GM18868 (cell line): ENCODE measurements around the gene SEL1L.
"Not testable (repeated sequence)": the region's sequence is repeated elsewhere in the genome, so short reads cannot be mapped to it uniquely, and the experiment has no call there.

Experiments
- ATAC-seq: cut with Tn5 transposase; IDR thresholded peaks from one replicate; pipeline ENCODE4 v1.9.1; 2021; ENCODE audit warnings: mild to moderate bottlenecking, moderate library complexity; ENCODE audit not compliant: unreplicated experiment

Gene SEL1L

GRCh38 chr14:81529391-81529790, 4.3 kb downstream of the SEL1L start:
- ATAC-seq = no peak

- no peak for ATAC-seq
Observed at GRCh38 chr14:81525129-81525528, 8.5 kb downstream of the SEL1L start.

DNA sequence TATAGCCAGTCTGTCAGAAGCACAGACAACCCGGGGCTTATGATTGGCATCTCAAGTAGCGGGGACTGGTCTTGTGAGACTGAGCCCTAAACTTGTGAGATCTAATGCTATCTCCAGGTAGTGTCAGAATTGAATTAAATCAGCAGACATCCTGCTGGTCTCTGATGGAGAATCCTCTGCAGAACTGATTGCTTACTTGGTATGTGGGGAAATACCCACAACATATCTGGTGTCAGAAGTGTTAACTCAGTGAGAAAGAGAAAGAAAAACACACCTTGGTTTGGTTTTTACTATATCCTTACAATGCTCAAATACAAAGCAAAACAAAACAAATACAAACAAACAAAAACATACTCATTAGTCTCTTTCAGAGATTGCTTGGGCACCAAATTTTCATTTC, 10.0 kb downstream of the SEL1L start:
- ATAC-seq = peak; percentile 81

- ATAC-seq = no peak
Observed at GRCh38 chr14:81523016-81523415, 10.6 kb downstream of the SEL1L start.

DNA sequence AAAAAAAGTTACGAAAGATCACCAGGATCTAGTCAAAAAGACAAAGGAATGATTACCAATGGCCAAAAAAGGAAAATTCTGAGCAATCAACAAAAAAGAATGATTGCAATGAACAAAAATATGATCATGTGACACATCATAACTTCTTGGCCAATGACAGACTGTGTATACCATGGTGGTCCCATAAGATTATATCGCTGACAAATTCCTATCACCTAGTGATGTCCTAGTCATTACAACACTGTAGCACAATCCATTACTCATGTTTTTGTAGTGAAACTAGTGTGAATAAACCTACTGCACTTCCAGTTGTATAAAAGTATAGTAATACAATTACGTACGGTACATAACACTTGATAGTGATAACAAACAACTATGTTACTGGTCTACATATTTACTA, 12.3 kb downstream of the SEL1L start:
- no peak for ATAC-seq

DNA sequence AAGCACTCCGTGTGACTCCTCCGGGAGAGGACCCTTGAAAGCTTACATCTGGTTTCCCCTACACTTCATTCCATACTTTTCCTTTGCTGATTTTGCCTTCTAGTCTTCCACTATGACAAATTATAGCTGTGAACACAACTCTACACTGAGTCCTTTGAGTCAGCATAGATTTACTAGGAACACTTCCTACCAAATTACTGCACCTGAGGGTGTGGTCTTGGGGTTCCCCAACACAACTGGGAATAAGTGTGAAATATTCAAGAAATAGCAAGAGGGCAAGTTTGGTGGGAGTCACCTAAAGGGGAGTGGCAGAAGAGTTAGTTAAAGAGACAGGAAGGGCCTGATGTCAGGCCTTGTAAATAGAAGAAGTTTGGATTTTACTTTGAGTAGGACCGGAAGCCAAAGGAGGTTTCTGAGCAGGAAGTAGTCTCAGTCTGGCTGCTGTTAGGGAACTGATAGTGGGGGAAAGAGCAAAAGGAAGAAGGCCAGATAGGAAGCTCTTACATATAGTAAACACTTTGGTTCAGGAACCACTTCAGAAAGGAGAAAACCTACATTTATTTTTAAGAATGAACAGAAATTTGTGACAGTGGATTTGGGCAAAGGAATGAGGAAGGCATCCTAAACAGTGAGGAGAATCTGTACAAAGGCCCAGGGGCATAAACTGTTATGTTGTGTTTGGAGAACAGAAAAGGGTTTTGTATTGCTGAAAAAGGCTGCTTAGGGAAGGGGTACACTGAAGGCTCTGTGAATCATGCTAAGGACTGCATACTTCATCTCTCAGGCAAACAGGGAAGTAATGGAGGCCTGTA, 14.2 kb downstream of the SEL1L start:
- ATAC-seq = peak; percentile 81

DNA sequence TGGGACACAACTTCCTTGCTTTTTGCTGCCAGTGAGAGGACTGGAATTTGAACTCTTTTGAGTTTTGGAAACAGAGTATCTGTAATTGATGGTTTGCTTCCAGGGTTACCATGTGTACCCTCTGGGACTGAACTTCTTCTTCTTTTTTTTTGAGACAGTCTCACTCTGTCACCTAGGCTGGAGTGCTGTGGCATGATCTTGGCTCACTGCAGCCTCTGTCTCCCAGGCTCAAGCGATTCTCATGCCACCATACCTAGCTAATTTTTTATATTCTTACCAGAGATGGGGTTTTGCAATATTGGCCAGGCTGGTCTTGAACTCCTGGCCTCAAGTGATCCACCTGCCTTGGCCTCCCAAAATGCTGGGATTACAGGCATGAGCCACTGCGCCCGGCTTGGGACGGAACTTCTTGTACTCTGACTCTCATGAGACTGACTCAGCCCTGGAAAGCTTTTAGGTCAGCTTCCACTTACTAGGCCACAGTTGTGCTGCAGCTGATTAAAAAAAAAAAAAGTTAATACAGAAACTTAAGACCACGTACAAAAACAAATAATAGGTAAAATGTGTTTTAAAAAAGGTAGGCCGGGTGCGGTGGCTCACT, 15.8 kb downstream of the SEL1L start:
- no peak for ATAC-seq

DNA sequence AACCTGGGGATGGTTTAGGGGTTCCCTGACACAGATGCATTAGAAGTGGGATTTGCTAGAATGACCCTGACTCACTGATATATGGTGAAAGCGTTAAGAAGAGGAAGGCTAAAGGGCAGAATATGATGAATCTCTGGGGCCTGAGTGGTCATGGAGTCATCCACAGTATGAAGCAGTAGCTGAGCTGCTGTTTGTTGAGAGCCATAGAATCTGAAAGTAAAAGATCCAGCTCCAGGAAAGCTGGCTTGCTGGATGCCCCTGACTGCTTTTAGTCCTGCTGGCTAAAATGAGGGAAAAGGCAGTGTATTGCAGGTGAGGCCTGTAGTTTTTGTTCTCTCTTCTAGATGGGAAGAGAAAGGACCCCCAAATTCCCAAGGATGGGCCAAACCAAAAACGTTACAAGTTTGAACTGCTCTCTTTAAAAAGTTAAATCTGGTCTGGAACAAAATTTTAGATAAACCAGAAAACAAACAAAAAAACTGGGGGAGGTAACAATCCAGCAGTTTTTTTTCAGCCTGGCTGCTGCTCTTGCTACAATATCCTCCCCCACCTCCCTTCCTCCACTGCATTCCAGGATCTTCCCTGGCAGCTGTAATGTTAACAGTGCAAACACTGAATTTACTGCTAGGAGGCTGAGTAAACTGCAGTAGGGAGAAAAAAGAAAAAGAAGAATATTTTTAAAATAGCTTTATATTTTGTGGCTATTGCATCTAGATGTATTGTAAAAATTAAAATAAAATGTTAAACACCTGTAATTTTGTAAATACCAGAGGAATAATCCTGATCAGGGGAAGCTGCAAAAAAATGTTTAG, 16.5 kb downstream of the SEL1L start:
- ATAC-seq = no peak

DNA sequence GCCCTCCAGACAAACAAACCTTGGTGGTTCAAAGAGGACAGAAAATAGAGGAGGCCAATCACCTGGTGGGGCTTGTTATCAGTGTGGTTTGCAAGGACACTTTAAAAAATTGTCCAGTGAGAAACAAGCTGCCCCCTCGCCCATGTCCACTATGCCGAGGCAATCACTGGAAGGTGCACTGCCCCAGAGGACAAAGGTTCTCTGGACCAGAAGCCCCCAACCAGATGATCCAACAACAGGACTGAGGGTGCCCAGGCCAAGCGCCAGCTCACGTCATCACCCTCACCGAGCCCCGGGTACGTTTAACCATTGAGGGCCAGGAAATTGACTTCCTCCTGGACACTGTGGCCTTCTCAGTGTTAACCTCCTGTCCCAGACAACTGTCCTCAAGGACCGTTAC, 17.7 kb downstream of the SEL1L start:
- ATAC-seq = not testable (repeated sequence)

DNA sequence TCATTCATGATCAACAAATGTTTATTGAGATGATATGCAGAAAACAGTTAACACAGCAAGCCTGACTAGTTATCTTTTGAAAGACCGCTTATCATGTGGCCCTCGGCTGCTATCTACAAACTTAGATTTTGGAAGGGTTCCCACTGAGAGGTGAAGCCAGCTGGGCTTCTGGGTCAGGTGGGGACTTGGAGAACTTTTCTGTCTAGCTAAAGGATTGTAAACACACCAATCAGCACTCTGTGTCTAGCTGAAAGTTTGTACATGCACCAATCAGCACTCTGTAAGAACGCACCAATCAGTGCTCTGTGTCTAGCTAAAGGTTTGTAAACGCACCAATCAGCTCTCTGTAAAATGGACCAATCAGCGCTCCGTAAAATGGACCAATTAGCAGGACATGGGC, 20.8 kb downstream of the SEL1L start:
- ATAC-seq = not testable (repeated sequence)

DNA sequence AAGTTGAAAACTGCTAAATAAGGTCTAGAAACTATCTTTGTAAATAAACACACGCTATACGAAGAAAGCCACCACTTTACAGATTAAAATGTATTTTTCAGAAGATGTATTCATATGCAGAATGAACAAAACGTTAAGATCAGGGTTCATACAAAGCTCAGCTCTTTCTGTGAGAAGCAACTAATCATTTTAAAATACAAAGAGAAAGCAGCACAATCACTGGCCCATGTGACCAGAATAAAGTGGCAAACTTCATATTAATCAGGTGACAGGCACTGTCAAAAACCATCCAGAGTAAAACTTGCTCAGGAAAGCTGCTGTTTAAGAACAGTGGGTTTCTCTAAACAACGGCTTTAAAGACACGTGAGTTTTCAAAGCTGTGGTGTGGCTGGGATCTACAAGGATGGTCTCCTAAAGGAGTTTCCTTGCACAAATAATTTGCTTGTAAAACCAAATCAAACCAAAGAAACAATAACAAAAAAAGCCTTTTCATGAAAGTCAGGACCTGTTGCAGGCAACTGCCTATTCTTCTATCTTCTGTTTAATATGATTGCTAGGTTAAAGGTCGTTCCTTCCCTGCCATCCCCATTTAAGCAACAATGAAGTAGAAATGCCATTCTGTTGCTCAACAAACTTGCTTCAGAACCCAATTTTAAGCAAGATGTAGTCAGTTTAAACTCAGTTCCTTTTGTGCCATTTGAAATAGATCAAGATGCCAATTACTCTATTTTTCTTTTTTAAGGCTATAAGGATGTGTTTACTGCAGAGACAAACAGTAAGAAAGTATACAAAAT, 22.3 kb downstream of the SEL1L start:
- ATAC-seq = peak; percentile 52

- ATAC-seq = no peak
Observed at GRCh38 chr14:81509838-81510452, 23.7 kb downstream of the SEL1L start.

DNA sequence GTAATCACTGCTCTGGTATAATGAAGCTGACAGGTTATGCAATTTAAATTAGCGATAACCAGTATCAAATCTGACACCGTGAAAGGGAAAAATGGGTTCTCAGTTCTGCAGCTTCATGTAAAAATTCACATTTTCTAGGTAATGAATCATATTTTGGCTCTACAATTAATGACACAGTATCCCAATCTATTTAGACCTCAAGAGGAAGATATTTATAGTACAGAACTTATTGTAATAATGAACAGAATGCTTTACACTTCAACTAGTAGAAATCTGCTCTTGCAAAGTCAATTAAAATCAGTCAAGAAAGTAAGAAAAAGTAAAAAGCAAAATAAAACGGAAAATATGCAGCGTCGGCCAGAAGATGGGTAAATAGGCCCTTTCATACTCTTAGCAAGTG, 24.3 kb downstream of the SEL1L start:
- no peak for ATAC-seq

GRCh38 chr14:81506487-81506886, 27.2 kb downstream of the SEL1L start:
- no peak for ATAC-seq

DNA sequence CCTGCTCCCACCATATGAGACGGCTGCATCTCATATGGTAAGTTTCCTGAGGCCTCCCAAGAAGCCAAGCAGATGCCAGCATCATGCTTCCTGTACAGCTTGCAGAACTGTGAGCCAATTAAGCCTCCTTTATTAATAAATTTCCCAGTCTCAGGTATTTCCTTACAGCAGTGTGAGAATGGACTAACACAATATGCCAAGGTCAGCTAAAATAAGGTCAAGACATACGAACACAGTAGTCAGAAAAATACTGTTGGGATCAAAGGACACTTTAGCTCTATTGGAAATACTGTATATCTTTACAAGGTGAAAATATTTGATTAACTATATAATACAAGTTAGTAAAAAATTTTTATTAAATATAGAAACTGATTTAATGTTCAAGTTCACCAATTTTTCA, 28.8 kb downstream of the SEL1L start:
- no peak for ATAC-seq

DNA sequence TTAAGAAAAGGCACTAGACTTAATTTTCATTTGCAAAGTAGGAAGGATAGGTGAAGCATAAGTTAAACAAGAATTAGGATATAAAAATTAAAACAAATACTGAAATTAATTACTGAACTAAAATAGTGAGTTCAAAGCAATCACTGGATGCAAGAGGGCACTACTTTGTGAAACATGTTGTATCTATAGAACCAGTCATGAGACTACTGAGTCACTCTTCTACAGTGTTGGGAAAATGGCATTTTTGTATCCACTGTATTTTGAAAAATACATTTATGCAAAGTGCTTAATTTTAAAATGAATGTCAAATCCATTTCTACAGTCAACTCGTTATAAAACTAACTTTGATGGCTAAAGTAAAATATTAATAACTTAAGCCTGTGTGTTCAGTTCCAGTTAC, 47.9 kb downstream of the SEL1L start:
- no peak for ATAC-seq

DNA sequence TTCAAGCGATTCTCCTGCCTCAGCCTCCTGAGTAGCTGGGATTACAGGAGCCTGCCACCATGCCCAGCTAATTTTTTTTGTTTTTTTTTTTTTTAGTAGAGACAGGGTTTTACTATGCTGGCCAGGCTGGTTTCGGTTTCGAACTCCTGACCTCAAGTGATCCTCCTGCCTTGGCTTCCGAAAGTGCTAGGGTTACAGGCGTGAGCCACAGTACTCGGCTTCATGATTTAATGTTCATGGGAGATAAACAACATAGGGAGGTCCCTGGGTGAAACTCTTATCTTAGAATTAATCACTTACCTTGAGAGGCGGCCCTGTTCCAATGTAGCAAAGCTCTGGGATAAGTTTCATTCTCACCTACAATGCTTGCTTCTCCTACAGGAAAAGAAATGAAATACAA, 48.3 kb downstream of the SEL1L start:
- ATAC-seq = peak; percentile 73

DNA sequence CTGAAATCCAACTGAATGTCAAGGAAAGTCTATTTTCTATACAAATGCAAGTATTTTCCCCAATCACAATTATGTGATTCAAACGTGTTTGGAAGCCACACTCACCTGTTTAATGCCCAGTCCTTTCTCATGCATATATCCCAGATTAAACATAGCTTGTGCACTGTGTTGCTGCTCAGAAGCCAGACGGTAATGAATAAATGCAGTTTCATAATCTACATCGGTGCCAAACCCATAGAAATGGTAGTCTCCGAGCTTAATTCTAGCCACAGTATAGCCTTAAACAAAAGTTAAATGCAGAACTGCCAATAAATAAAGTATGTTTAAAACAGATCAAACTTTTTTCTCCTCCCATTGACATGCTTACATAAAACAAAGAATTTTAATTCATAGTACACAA, 49.5 kb downstream of the SEL1L start:
- no peak for ATAC-seq

GRCh38 chr14:81480741-81481140, 52.9 kb downstream of the SEL1L start:
- no peak for ATAC-seq

DNA sequence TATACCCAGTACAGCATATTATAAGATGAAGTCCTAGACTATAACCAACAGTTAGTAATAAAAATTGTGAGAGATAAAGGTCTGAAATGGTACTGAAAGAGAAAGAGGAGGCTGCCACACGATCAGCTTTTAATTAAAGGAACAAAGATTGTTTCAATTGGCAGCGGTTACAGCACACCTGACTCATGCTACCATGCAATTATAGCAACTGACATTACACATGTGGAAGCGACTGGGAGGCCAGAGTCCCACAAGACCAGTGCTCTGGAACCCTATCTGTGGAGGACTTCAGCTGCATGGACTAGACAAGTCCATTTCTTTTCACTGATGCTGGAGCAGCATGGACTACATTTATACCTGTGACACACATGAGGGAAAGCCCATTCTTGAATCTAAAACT, 55.2 kb downstream of the SEL1L start:
- no peak for ATAC-seq

- ATAC-seq = no peak
Observed at GRCh38 chr14:81476816-81477215, 56.8 kb downstream of the SEL1L start.
